Measurements from ENCODE around the gene SST.
A peak's percentile ranks its signal among the peaks of the same experiment; 100 is the strongest.

Gene SST

DNA sequence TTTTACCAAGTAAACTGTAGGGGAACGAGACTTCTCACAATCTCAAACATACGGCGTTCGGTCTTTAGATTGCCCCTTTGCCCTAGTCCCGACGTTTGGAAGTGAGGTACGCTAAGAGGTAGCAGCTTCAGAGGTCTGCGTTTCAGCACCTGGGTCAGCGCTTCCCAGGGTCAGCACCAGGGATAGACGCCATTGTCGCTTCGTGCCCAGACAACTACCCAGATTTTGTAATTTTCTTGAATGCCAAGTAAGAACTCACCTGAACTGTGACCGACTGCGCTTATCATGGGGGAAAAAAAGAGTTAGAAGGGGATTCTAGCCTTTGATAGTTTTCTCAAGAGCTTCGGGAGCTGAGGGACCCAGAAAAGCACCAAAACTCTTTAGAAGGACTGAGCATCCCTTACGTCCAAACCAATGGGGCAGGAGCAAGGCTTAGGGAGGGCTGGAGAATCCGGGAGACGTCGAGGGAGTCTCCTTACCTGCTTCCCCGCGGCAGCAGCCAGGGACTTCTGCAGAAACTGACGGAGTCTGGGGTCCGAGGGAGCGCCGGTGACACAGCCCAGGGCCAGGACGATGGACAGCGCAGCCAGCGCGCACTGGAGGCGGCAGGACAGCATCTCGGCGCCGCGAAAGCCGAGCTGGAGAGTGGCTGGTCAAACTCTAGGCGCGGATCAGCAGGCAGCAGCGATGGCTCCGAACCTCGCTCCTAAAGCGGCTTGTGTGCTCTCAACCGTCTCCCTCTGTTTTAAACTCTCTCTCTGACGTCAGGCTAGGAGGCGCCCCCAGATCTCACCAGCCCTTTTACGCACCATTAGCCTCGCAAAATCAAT, at the start of gene SST:
SST (minus strand) TSS at position 720 of the 830 bp plus-strand sequence; CDS start at position 617, 103 bp downstream.
- peak; percentile 27 to 40 for DNase-seq

- no peak for DNase-seq
Measured at GRCh38 chr3:187719628-187720336, 49.6 kb upstream of the SST start.

DNA sequence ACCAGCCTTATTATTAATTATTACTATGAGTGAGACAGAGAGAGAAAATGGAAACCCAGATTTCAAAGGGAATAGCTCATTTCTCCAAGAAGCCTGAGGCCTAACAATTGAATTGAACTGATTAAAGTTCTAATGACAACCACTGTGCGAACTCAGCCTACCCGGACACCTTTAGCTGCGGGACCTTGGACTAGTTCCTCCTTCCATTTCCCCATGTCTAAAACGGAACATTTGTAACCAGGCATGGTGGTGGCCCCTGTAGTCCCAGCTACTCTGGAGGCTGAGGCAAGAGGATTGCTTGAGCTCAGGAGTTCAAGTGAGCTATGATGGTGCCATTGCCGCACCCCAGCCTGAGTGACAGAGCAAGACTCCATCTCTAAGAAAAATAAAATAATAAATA, 48.6 kb upstream of the SST start:
- no peak for DNase-seq

GRCh38 chr3:187717572-187717971, 47.4 kb upstream of the SST start:
- no peak for DNase-seq

DNA sequence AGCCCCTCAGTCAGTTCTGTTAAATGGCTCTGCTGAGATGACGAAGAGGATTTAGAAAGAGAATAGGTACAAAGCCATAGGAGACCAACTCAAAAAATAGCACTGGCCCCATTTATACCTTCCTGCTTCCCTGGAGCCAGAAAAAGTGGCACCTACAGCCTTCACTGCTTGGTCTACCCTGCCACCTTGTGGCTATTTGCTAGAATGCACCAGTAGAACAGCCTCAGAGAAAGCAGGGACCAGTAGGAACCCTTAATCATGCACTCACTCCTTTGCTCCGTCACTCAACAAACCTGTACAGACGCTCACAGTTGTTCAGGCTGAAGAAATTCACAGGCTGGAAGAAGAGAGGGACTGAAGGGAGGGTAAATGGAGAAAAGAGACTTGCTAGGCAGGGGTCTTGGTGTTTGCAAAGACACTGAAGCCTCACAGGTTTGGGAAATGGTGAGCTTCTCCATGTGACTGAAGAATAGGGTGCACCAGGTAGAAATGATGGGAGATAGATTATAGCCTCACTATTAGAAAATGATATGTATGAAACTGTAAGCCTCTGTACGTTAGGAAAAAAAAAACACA, 44.3 kb upstream of the SST start:
- DNase-seq: peak; percentile 74 to 77

DNA sequence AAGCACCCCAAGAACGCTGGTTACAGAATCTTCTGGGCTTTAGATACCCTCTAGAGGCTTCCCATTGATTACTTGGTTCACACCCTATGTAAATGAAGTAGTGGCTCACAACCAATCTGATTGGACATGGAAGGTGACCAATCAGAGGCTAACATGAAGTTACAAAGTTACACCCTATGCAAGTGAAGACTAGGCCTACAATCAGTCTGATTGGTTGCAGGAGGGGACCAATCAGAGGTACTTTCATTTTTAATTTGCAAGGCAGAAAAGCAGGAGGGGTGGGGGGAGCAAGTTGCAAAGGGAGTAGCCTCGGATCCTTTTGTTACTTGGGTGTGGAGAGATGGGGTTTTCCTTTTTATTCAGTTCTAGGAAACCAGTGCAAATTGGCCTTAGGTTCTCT, 43.3 kb upstream of the SST start:
- no peak for DNase-seq

DNA sequence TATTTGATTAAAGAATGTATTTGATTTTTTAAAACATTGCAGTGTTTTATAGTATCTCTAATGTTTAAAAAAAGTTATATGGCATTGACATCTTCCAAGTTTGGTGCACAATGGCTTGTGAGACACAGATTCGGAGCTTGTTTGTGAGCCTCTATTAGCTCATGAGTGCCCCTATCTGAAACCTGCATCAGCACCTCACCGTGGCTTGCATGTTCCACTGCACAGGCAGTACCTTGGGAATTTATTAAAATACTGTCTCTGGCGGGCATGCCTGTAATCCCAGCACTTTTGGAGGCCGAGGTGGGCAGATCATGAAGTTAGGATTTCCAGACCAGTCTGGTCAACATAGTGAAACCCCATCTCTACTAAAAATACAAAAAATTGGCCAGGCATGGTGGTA, 39.0 kb upstream of the SST start:
- DNase-seq: no peak

GRCh38 chr3:187708696-187709095, 38.5 kb upstream of the SST start:
- no peak for DNase-seq

DNA sequence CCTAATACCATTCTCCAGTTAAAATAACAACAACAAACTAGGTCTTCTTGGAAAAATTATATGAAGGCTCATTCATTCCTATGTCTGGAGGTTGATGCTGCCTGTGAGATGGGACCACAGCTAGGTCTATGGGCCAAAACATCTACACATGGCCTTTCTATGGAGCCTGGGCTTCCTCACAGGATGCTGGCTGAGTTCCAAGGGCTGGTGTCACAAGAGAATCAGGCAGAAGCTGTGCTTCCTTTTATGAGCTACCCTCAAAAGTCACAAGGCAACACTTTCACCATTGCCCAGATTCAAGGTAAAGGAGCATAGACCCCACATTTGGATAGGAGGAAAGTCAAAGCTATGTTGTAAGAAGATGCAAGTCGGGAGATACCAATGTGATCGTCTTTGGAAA, 36.8 kb upstream of the SST start:
- no peak for DNase-seq

GRCh38 chr3:187705164-187705563, 35.0 kb upstream of the SST start:
- no peak for DNase-seq

- DNase-seq: no peak
Measured at GRCh38 chr3:187702507-187703033, 32.4 kb upstream of the SST start, which contains the start of gene RTP2. RTP2 (minus strand) TSS chr3:187702557; CDS start chr3:187702128, 429 bp downstream.

DNA sequence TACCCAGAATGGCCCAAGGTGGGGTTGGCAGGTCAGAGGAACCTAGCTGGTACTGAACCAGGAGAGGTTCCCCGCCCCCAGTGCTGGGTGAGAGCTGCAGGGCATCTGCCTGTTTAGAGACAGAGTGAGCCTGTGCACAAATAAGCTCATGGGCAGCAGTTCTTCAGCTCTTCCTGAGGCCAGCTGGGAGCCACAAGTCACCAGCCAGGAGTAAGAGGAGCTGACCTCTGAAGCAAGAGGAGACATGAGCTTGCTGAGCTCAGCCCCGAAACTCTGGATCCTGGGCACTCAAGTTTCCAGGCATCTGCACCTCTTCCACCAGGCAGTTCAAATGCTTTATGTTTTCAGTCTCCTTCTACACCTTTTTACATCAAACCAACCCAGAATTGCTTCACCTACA, 30.1 kb upstream of the SST start:
- DNase-seq: no peak

- no peak for DNase-seq
Measured at GRCh38 chr3:187698499-187699399, 28.6 kb upstream of the SST start.

DNA sequence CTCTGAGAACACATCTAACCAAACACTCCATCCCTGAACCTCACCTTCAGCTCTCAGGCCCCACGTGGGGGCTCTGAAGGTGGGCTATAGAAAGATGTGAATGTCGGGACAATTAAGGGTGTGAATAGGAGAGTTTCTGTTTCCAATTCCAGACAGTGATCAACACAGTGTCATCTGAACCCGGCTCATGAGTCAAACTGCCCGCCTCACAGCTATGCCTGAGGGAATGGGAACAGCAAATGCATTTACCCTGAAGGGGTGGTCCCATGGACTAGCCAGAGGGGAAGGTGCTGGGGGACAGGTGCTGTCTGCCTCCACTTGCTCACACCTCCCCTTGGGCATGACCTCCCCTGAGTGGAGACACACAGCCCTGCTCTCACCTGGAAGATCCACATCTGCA, 25.8 kb upstream of the SST start:
- DNase-seq: no peak

GRCh38 chr3:187695449-187695848, 25.3 kb upstream of the SST start:
- no peak for DNase-seq

DNA sequence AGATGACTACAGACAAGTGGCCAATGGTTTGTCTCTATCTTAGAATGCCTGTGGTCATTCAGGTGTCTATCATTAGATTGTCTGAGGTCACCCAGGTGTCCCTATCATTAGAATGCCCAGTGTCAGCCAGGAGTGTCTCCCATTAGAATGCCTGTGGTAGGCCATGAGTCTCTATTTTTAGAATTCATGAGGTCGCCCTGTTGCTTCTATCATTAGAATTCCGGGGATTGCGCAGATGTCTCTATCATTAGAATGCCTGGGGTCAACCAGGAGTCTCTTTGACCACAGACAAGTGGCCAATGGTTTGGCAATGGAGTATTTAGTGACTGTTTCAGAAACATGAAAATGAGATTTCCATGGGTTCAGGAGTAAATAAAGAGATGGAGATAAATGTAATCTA, 24.6 kb upstream of the SST start:
- no peak for DNase-seq

- DNase-seq: no peak
Measured at GRCh38 chr3:187693431-187693830, 23.2 kb upstream of the SST start.

DNA sequence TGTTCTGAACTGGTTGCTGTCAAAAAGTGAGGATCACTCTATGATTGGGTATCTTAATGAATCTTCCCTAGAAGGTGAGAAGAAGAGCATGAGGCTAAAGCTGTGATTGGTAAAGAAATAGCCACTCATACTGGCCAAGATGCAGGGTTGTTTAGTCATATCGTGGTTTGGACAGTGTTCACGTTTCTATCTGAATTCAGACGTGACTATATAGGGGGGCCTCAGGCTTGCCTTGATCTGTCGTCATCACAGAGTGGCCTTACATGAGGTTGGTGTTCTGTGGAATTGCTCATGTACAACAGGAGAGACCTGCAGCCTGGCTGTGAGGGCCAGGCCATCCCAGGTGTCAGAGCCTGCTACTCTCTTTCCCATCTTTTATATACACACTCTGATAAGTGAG, 19.8 kb upstream of the SST start:
- DNase-seq: no peak

- no peak for DNase-seq
Measured at GRCh38 chr3:187686621-187687273, 16.6 kb upstream of the SST start.

GRCh38 chr3:187685948-187686347, 15.8 kb upstream of the SST start:
- no peak for DNase-seq

- peak; percentile 5 to 16 for DNase-seq
Measured at GRCh38 chr3:187684880-187685279, 14.7 kb upstream of the SST start.

GRCh38 chr3:187684444-187684843, 14.2 kb upstream of the SST start:
- no peak for DNase-seq

Measured in activated CD4-positive, alpha-beta T cell treated with anti-CD3 and anti-CD28 coated beads, Interleukin-2, amount 50 U/mL, for 48 hours (primary cell).